Gastroesophageal sphincter (tissue), 3 donors: ENCODE measurements around the gene CTNND2.

Source experiments
- EP300 ChIP-seq: sonication (generic); formaldehyde crosslinking; IDR thresholded peaks from one replicate; pipeline ENCODE4 v1.6.1; 2017; ENCODE audit warnings: antibody characterized with exemption, mild to moderate bottlenecking
- POLR2A ChIP-seq, 2 donors: fragments of 450-650 bp; IDR thresholded peaks; one replicate each; pipeline ENCODE4 v1.6.1; 2017; ENCODE audit warnings: antibody characterized with exemption in 2 of 2, mild to moderate bottlenecking in 2 of 2, moderate library complexity in 1 of 2
- TF ChIP-seq, protein P1 (sequence below), 4 experiments: fragments of 200-600 bp in 2 of 4; fragments of 450-650 bp in 2 of 4; sonication (generic) in 1 of 4; IDR thresholded peaks; one replicate each; pipeline ENCODE4 v1.5.1; 2017 to 2019; ENCODE audit warnings: antibody characterized with exemption in 4 of 4, mild to moderate bottlenecking in 2 of 4, moderate library complexity in 2 of 4

DNA sequence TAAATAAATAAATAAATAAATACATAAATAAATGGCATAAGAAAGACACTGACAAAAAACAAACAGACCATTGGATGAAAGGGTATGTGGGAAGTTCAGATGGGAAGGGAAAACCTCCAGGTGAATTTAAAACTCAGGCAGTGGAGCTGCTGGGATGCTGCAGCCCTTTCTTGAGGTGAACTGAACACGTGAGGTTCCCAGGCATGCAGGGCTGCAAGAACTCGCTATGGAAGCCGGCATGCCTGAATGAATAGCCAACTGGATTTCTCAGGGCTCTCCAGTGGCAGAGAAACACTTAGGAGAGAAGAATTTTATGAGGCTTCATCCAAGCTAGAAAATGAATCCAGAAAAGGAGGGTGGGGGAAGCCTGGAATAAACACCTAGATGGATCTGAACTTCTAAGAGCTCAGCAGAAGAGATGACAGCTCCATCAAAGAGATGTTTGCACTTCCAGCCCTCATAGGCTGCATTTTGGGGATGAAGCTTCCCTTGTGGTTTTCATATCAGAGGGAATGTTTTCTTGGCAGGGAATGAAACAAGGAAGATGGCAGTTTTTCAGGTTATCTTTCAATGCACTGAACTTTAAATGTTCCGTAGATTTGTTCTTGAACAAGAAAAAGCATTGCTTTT is 919.0 kb downstream of the CTNND2 start:
- TF ChIP-seq, protein P1, sequence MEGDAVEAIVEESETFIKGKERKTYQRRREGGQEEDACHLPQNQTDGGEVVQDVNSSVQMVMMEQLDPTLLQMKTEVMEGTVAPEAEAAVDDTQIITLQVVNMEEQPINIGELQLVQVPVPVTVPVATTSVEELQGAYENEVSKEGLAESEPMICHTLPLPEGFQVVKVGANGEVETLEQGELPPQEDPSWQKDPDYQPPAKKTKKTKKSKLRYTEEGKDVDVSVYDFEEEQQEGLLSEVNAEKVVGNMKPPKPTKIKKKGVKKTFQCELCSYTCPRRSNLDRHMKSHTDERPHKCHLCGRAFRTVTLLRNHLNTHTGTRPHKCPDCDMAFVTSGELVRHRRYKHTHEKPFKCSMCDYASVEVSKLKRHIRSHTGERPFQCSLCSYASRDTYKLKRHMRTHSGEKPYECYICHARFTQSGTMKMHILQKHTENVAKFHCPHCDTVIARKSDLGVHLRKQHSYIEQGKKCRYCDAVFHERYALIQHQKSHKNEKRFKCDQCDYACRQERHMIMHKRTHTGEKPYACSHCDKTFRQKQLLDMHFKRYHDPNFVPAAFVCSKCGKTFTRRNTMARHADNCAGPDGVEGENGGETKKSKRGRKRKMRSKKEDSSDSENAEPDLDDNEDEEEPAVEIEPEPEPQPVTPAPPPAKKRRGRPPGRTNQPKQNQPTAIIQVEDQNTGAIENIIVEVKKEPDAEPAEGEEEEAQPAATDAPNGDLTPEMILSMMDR (IDR thresholded peaks at IDR 0.05), result no peak
- TF ChIP-seq POLR2A (IDR thresholded peaks at IDR 0.05) (no peak), EP300 (no peak)
